GM12865 (cell line): Measurements from ENCODE around the gene AKAP12.
A peak's percentile ranks its signal among the peaks of the same experiment; 100 is the strongest.

Experiments used
- DNase-seq: peaks from one replicate; pipeline ENCODE4 v3.0.0; 2010; ENCODE audit warnings: low read depth
- H3K4me3 ChIP-seq: 2 replicates; pipeline ENCODE4 v1.5.1; 2011; ENCODE audit warnings: mild to moderate bottlenecking, low read depth, low read length, control low read depth
- TF ChIP-seq, protein P1 (sequence below): IDR thresholded peaks from 2 replicates; pipeline ENCODE4 v1.5.1; 2011; ENCODE audit warnings: low read length, control low read depth, low read depth, inconsistent platforms; ENCODE audit not compliant: insufficient read depth; ENCODE audit errors: missing control alignments

Gene AKAP12

DNA sequence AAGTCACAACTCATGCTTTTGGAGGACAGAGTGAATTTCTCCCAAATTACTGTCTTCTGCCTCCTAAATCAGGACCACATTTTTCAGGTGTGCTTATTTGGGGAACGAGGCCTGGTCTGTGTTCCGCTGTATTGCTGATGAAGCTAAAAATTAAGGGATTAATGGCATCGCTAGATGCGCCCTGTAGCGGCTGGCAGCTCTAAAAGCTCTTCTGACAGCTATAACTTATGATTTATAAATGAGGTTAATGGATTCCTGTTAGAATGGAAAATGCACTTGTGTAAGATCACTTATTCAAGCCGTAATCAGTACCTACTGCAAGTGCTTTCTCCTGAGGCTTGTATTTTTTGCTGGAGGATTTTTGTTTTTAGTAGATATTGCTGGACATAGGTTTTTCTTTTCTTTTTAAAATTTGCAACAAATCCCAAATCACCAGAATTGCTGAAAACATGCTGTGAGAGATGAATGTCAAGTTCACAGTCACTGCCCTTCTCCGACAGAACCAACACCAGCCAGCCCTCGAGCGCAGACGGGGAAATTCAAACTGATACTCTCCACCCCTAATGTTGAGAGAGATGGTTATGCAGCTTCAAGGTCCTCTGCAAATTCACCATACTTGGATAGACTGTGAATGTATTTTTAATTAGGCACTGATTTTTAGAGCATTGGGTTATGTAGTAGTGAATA is 49.1 kb downstream of the AKAP12 start:
- DNase-seq: no peak
- TF ChIP-seq, protein P1, sequence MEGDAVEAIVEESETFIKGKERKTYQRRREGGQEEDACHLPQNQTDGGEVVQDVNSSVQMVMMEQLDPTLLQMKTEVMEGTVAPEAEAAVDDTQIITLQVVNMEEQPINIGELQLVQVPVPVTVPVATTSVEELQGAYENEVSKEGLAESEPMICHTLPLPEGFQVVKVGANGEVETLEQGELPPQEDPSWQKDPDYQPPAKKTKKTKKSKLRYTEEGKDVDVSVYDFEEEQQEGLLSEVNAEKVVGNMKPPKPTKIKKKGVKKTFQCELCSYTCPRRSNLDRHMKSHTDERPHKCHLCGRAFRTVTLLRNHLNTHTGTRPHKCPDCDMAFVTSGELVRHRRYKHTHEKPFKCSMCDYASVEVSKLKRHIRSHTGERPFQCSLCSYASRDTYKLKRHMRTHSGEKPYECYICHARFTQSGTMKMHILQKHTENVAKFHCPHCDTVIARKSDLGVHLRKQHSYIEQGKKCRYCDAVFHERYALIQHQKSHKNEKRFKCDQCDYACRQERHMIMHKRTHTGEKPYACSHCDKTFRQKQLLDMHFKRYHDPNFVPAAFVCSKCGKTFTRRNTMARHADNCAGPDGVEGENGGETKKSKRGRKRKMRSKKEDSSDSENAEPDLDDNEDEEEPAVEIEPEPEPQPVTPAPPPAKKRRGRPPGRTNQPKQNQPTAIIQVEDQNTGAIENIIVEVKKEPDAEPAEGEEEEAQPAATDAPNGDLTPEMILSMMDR: no peak
- no peak overlapping the region for H3K4me3 ChIP-seq

GRCh38 chr6:151289399-151290007 is 49.7 kb downstream of the AKAP12 start:
- DNase-seq: peak; percentile 16
- TF ChIP-seq, protein P1: no peak
- no peak overlapping the region for H3K4me3 ChIP-seq

DNA sequence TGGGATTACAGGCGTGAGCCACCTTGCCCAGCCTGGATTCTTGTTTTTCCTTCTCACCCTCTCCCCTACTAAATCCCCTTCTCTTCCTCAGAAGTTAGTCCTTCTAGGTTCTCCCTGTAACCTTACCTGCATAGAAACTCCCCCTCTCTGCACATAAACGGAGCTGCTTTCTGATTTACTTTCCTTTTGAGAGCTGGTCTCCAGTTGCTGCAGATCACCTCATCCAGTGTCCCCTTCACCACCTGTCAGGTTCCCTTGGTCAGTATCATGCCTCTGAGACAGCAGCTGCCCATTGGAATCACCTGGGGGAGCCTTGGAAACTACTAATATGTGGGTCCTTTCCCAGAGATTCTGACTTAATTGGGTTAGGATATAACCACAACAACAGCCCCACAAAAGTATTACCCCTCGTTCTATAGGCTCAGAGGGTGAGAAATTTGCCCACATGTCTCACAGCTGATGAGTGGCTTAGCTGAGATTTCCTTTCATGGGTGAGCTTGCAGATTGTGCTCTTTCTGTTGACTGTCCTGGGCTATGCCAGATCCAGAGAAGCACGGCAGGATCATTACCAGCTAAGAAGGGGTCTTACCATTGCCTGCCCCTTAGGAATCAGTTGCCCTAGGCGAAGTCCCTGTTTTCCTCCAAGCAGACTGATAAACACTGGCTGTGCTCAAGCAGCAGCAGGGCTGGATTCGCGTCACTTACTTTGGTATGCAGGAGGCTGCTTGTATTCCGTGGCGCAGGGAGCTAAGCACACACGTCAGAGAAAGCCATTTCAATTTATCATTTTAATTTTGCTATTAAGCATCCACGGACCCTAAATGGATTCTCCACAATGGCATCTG is 51.3 kb downstream of the AKAP12 start:
- no peak for DNase-seq
- H3K4me3 ChIP-seq: no peak overlapping the region
- TF ChIP-seq, protein P1: no peak

DNA sequence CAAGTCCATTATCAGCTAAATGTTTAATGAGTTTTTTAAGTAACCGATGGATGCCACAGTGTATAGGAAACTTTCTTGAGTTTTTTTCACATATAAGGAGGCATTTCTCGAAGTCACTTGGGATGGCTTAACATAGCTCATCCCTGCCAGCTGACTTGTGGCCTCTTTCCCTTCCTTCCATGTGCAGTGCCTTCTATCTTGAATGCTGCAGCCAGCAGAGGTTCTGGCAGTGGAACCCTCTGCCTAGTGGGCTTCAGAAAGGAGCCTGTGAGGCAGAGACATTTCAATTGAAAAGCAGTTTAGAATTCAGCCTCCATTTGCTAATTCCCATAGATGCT is 51.9 kb downstream of the AKAP12 start:
- TF ChIP-seq, protein P1: no peak
- no peak for DNase-seq
- H3K4me3 ChIP-seq: no peak overlapping the region

- no peak for DNase-seq
- H3K4me3 ChIP-seq: no peak overlapping the region
- TF ChIP-seq, protein P1: no peak
These were observed 53.4 kb downstream of the AKAP12 start for GRCh38 chr6:151292974-151293687.

DNA sequence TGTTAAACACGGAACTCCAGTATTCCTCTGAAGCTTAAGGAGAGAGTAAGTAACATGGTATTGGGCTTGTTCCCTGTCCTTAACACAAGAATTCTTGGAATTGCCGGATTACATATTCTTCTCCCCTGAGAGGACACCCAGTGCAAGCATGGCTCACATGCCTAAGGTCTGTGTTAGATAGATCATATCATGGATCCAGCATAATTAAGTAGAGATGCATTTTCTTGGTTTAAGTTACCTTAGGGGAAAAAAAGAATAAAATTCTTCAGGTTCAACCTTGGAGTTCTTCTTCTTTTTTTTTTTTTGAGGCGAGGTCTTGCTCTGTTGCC is 53.9 kb downstream of the AKAP12 start:
- no peak overlapping the region for H3K4me3 ChIP-seq
- DNase-seq: no peak
- TF ChIP-seq, protein P1: no peak
